ENCODE data around the gene DDX60.
"Not testable (repeated sequence)": the region's sequence is repeated elsewhere in the genome, so short reads cannot be mapped to it uniquely, and the experiment has no call there.

Gene DDX60

GRCh38 chr4:168318266-168318895, at the start of gene DDX60:
TSS of gene DDX60 (minus strand) at chr4:168318752. CDS start at chr4:168311259, 7,493 bp downstream.
- DNase-seq = peak; percentile 93

GRCh38 chr4:168367065-168367464, 48.5 kb upstream of the DDX60 start:
- no peak for DNase-seq

GRCh38 chr4:168362025-168362401, 43.5 kb upstream of the DDX60 start:
- no peak for DNase-seq

- DNase-seq = no peak
Observed at GRCh38 chr4:168361365-168362024, 42.9 kb upstream of the DDX60 start.

GRCh38 chr4:168360271-168360670, 41.7 kb upstream of the DDX60 start:
- no peak for DNase-seq

GRCh38 chr4:168357941-168358340, 39.4 kb upstream of the DDX60 start:
- no peak for DNase-seq

- no peak for DNase-seq
Observed at GRCh38 chr4:168353746-168354145, 35.2 kb upstream of the DDX60 start.

- no peak for DNase-seq
Observed at GRCh38 chr4:168337550-168337940, 19.0 kb upstream of the DDX60 start.

GRCh38 chr4:168336837-168337549, 18.4 kb upstream of the DDX60 start:
- no peak for DNase-seq

- no peak for DNase-seq
Observed at GRCh38 chr4:168335621-168336020, 17.1 kb upstream of the DDX60 start.

- no peak for DNase-seq
Observed at GRCh38 chr4:168334053-168334452, 15.5 kb upstream of the DDX60 start.

GRCh38 chr4:168330575-168330974, 12.0 kb upstream of the DDX60 start:
- DNase-seq = not testable (repeated sequence)

GRCh38 chr4:168325591-168325990, 7.0 kb upstream of the DDX60 start:
- DNase-seq = no peak

- DNase-seq = no peak
Observed at GRCh38 chr4:168321006-168321405, 2.5 kb upstream of the DDX60 start.

- DNase-seq = no peak
Observed at GRCh38 chr4:168319486-168320019, 1.0 kb upstream of the DDX60 start.

GRCh38 chr4:168317621-168318020, 931 bp downstream of the DDX60 start:
- no peak for DNase-seq

GRCh38 chr4:168309781-168310180, 8.8 kb downstream of the DDX60 start:
- DNase-seq = no peak

- DNase-seq = no peak
Observed at GRCh38 chr4:168308912-168309311, 9.6 kb downstream of the DDX60 start.

GRCh38 chr4:168306476-168306875, 12.1 kb downstream of the DDX60 start:
- no peak for DNase-seq

- no peak for DNase-seq
Observed at GRCh38 chr4:168304744-168305459, 13.7 kb downstream of the DDX60 start.

GRCh38 chr4:168303430-168303829, 15.1 kb downstream of the DDX60 start:
- DNase-seq = not testable (repeated sequence)

- DNase-seq = no peak
Observed at GRCh38 chr4:168293386-168293975, 25.1 kb downstream of the DDX60 start.

GRCh38 chr4:168291242-168291641, 27.3 kb downstream of the DDX60 start:
- DNase-seq = no peak

All from activated effector memory CD4-positive, alpha-beta T cell treated with anti-CD3 and anti-CD28 coated beads, Interleukin-2, amount 50 U/mL, for 16 hours (primary cell).